WTC11 (cell line): ENCODE data around the gene ARHGAP26. TPM values are rescaled to one million over a fixed set of nuclear protein-coding genes. Genes with fewer than 3 reads are reported as not detected.

Experiments
- ATAC-seq: fragments of 200-7000 bp; cut with Tn5 transposase; 2 replicates; pipeline ENCODE4 v1.10.0; 2021; ENCODE audit warnings: mild to moderate bottlenecking, moderate library complexity
- CTCF ChIA-PET: fragments of 300-600 bp; sonication (Branson Sonifier 250); formaldehyde crosslinking; loops from one replicate; lab custom pipeline; 2021; ENCODE audit warnings: antibody characterized with exemption; lab: Charles Lee
- POLR2A ChIA-PET: fragments of 350-600 bp; sonication (Branson Sonifier 250); formaldehyde crosslinking; loops from one replicate; lab custom pipeline; 2021; ENCODE audit warnings: antibody characterized with exemption; lab: Charles Lee
- DNase-seq: peaks from one replicate; pipeline ENCODE4 v3.0.0; 2021; ENCODE audit warnings: low spot score
- H3K27ac Mint-ChIP-seq: 2 replicates; pipeline ENCODE4 v1.8.0; 2021; ENCODE audit warnings: mixed read lengths
- H3K27me3 Mint-ChIP-seq: 2 replicates; pipeline ENCODE4 v1.8.0; 2021; ENCODE audit warnings: low read depth, mild to moderate bottlenecking, moderate library complexity, mixed read lengths
- H3K36me3 Mint-ChIP-seq: 2 replicates; pipeline ENCODE4 v1.8.0; 2021; ENCODE audit warnings: mixed read lengths
- H3K4me1 Mint-ChIP-seq: 2 replicates; pipeline ENCODE4 v1.8.0; 2022; ENCODE audit warnings: mixed read lengths
- H3K4me3 Mint-ChIP-seq: 2 replicates; pipeline ENCODE4 v1.8.0; 2021; ENCODE audit warnings: mild to moderate bottlenecking, moderate library complexity, mixed read lengths
- H3K9me3 Mint-ChIP-seq: 2 replicates; pipeline ENCODE4 v1.8.0; 2021; ENCODE audit warnings: mixed read lengths
- ATF1 ChIP-seq: sonication (generic); formaldehyde crosslinking; IDR thresholded peaks from 2 replicates; pipeline ENCODE4 v1.8.1; 2023; ENCODE audit warnings: mild to moderate bottlenecking, moderate library complexity, missing genetic modification reagents
- ELF4 ChIP-seq: sonication (generic); formaldehyde crosslinking; IDR thresholded peaks from 2 replicates; pipeline ENCODE4 v1.8.1; 2022; ENCODE audit warnings: low read depth, mild to moderate bottlenecking, moderate library complexity, missing genetic modification reagents
- FOXP1 ChIP-seq: sonication (generic); formaldehyde crosslinking; IDR thresholded peaks from 2 replicates; pipeline ENCODE4 v1.8.0; 2022; ENCODE audit warnings: missing genetic modification reagents, mild to moderate bottlenecking, moderate library complexity, borderline replicate concordance
- GABPB1 ChIP-seq: sonication (generic); formaldehyde crosslinking; IDR thresholded peaks from 2 replicates; pipeline ENCODE4 v1.8.1; 2023; ENCODE audit warnings: mild to moderate bottlenecking, missing genetic modification reagents
- NFE2L1 ChIP-seq: sonication (generic); formaldehyde crosslinking; IDR thresholded peaks from 2 replicates; pipeline ENCODE4 v1.8.1; 2023; ENCODE audit warnings: missing genetic modification reagents
- NFYB ChIP-seq: sonication (generic); formaldehyde crosslinking; conservative IDR thresholded peaks from 2 replicates; pipeline ENCODE4 v1.8.0; 2022; ENCODE audit warnings: low read depth, missing genetic modification reagents
- SP1 ChIP-seq: sonication (generic); formaldehyde crosslinking; conservative IDR thresholded peaks from 2 replicates; pipeline ENCODE4 v1.8.1; 2022; ENCODE audit warnings: missing genetic modification reagents
- ZNF138 ChIP-seq: sonication (generic); formaldehyde crosslinking; conservative IDR thresholded peaks from 2 replicates; pipeline ENCODE4 v1.8.1; 2022; ENCODE audit warnings: mild to moderate bottlenecking, moderate library complexity, missing genetic modification reagents
- ZNF317 ChIP-seq: sonication (generic); formaldehyde crosslinking; IDR thresholded peaks from 2 replicates; pipeline ENCODE4 v1.8.1; 2023; ENCODE audit warnings: low read depth, mild to moderate bottlenecking, moderate library complexity, missing genetic modification reagents, borderline replicate concordance
- ZNF423 ChIP-seq: fragments of 250-450 bp; sonication (Bioruptor Pico); IDR thresholded peaks from 2 replicates; pipeline ENCODE4 v2.1.2; 2022; ENCODE audit warnings: mild to moderate bottlenecking, moderate library complexity
- ZNF671 ChIP-seq: fragments of 250-450 bp; sonication (Bioruptor Pico); IDR thresholded peaks from 2 replicates; pipeline ENCODE4 v1.8.0; 2021; ENCODE audit warnings: mild to moderate bottlenecking
- total RNA-seq: library from RNA; stranded (reverse); gene quantifications from 3 replicates; pipeline ENCODE4 v1.2.3, GENCODE V29; 2021
- TF ChIP-seq, protein P1 (sequence below): fragments of 200-600 bp; IDR thresholded peaks from 2 replicates; pipeline ENCODE4 v1.8.0; 2022; ENCODE audit warnings: antibody characterized with exemption
- TF ChIP-seq, protein P2 (sequence below): fragments of 250-450 bp; sonication (Bioruptor Pico); IDR thresholded peaks from 2 replicates; pipeline ENCODE4 v2.1.2; 2022; ENCODE audit warnings: mild to moderate bottlenecking, moderate library complexity
- TF ChIP-seq, protein P3 (sequence below): sonication (generic); formaldehyde crosslinking; conservative IDR thresholded peaks from 2 replicates; pipeline ENCODE4 v1.8.1; 2022; ENCODE audit warnings: mild to moderate bottlenecking, missing genetic modification reagents
- TF ChIP-seq, protein P4 (sequence below): sonication (generic); formaldehyde crosslinking; IDR thresholded peaks from 2 replicates; pipeline ENCODE4 v1.8.1; 2023; ENCODE audit warnings: mild to moderate bottlenecking, missing genetic modification reagents
- TF ChIP-seq, protein P5 (sequence below): sonication (generic); formaldehyde crosslinking; IDR thresholded peaks from 2 replicates; pipeline ENCODE4 v1.8.0; 2023; ENCODE audit warnings: missing genetic modification reagents
- TF ChIP-seq, protein P6 (sequence below): sonication (generic); formaldehyde crosslinking; IDR thresholded peaks from 2 replicates; pipeline ENCODE4 v1.8.0; 2022; ENCODE audit warnings: mild to moderate bottlenecking, missing genetic modification reagents
- TF ChIP-seq, protein P7 (sequence below): fragments of 250-450 bp; sonication (Bioruptor Pico); IDR thresholded peaks from 2 replicates; pipeline ENCODE4 v1.8.0; 2021; ENCODE audit warnings: mild to moderate bottlenecking

Gene ARHGAP26
- total RNA-seq, 1 experiment from 2014 or later: 22.3 TPM

DNA sequence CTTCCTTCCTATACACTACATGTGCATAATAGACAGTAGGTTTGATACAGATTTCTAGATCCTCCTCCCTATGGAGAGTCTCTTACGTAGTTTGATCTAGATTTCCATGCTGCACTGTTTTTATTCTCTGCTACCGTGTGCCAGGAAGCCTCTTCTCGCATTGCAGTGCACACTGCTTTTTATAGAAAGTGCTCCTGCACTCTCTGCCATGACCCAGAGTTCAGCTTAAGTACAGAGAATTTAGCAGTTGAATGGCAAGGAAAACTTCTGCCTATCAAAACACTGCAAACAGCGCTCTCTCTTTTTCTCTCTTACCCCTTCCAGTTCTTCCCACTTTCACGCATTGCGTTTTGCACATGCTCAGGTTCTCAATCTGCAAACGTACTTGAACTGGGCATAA, 187.4 kb downstream of the ARHGAP26 start:
- ChIA-PET POLR2A (no interaction called here), CTCF (interaction anchor here (2.2 kb wide), 1 partner anchor 209 kb away, joined by 4 read pairs; no protein-coding TSS in a partner anchor)
- H3K4me1 Mint-ChIP-seq: peaks cover 7% of the 10 kb centered on the region; the same call in 1 of the 2 replicates

DNA sequence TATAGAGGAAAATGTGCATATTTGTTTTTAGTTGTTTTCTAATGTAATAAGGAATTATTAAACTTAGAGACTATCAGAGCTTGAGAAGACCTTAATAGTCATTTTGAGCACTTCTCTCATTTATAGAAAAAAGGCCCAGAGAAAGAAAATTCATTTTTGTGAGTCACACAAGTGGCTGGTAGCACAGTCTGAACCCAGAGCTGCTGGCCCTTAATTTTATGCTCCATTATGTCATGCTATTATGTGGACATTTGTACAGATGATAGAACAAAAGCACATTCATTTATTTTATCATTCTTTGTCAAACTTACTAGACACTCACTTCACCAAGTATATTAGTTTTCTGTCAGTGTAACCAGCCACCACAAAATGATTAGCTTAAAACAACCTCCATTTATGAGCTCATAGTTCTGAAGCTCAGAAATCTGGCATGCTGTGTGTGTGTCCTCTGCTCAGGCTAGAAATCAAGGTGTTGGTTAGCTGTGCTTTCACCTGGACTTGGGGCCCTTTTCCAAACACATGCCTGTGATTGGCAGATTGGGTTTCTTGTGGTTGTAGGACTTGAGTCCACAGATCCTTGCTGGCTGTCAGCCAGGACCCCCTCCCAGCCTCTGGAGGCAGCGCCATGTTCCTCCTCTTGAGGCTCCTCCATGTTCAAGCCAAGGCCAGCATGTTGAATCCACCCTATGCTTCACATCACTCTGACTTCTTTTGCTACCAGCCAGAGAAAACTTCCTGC, 188.9 kb downstream of the ARHGAP26 start:
- DNase-seq: no peak
- CTCF ChIA-PET: interaction anchor here (0.8 to 2.2 kb wide), 3 partner anchors 211 to 246 kb away, joined by 3 to 4 read pairs (median 3); no protein-coding TSS in a partner anchor
- TF ChIP-seq NFE2L1 (CRISPR knock-in tag): no peak
- TF ChIP-seq, protein P1, sequence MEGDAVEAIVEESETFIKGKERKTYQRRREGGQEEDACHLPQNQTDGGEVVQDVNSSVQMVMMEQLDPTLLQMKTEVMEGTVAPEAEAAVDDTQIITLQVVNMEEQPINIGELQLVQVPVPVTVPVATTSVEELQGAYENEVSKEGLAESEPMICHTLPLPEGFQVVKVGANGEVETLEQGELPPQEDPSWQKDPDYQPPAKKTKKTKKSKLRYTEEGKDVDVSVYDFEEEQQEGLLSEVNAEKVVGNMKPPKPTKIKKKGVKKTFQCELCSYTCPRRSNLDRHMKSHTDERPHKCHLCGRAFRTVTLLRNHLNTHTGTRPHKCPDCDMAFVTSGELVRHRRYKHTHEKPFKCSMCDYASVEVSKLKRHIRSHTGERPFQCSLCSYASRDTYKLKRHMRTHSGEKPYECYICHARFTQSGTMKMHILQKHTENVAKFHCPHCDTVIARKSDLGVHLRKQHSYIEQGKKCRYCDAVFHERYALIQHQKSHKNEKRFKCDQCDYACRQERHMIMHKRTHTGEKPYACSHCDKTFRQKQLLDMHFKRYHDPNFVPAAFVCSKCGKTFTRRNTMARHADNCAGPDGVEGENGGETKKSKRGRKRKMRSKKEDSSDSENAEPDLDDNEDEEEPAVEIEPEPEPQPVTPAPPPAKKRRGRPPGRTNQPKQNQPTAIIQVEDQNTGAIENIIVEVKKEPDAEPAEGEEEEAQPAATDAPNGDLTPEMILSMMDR: no peak
- no peak for TF ChIP-seq ZNF423 (CRISPR knock-in tag)
- TF ChIP-seq, protein P2, sequence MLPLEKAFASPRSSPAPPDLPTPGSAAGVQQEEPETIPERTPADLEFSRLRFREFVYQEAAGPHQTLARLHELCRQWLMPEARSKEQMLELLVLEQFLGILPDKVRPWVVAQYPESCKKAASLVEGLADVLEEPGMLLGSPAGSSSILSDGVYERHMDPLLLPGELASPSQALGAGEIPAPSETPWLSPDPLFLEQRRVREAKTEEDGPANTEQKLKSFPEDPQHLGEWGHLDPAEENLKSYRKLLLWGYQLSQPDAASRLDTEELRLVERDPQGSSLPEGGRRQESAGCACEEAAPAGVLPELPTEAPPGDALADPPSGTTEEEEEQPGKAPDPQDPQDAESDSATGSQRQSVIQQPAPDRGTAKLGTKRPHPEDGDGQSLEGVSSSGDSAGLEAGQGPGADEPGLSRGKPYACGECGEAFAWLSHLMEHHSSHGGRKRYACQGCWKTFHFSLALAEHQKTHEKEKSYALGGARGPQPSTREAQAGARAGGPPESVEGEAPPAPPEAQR: no peak
- TF ChIP-seq ATF1 (CRISPR knock-in tag): no peak
- TF ChIP-seq, protein P3, sequence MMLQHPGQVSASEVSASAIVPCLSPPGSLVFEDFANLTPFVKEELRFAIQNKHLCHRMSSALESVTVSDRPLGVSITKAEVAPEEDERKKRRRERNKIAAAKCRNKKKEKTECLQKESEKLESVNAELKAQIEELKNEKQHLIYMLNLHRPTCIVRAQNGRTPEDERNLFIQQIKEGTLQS (CRISPR knock-in tag): no peak

More for the DNA sequence above, 187.4 kb downstream of the ARHGAP26 start:
- H3K27me3 Mint-ChIP-seq: no peaks in the 10 kb centered on the region
- DNase-seq (no peak), ATAC-seq (no peak)
- peaks cover 7% of the 10 kb centered on the region for H3K36me3 Mint-ChIP-seq
- no peak overlapping the region for H3K27ac Mint-ChIP-seq
- peaks cover 8% of the 10 kb centered on the region for H3K9me3 Mint-ChIP-seq
- H3K4me3 Mint-ChIP-seq: no peak overlapping the region
- no peak for TF ChIP-seq ELF4 (CRISPR knock-in tag)
- TF ChIP-seq, protein P4, sequence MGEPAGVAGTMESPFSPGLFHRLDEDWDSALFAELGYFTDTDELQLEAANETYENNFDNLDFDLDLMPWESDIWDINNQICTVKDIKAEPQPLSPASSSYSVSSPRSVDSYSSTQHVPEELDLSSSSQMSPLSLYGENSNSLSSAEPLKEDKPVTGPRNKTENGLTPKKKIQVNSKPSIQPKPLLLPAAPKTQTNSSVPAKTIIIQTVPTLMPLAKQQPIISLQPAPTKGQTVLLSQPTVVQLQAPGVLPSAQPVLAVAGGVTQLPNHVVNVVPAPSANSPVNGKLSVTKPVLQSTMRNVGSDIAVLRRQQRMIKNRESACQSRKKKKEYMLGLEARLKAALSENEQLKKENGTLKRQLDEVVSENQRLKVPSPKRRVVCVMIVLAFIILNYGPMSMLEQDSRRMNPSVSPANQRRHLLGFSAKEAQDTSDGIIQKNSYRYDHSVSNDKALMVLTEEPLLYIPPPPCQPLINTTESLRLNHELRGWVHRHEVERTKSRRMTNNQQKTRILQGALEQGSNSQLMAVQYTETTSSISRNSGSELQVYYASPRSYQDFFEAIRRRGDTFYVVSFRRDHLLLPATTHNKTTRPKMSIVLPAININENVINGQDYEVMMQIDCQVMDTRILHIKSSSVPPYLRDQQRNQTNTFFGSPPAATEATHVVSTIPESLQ: no peak
- TF ChIP-seq, protein P5, sequence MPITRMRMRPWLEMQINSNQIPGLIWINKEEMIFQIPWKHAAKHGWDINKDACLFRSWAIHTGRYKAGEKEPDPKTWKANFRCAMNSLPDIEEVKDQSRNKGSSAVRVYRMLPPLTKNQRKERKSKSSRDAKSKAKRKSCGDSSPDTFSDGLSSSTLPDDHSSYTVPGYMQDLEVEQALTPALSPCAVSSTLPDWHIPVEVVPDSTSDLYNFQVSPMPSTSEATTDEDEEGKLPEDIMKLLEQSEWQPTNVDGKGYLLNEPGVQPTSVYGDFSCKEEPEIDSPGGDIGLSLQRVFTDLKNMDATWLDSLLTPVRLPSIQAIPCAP (CRISPR knock-in tag): no peak
- no peak for TF ChIP-seq ZNF671 (CRISPR knock-in tag)
- TF ChIP-seq, protein P1: no peak
- TF ChIP-seq FOXP1 (CRISPR knock-in tag): no peak
- TF ChIP-seq, protein P6, sequence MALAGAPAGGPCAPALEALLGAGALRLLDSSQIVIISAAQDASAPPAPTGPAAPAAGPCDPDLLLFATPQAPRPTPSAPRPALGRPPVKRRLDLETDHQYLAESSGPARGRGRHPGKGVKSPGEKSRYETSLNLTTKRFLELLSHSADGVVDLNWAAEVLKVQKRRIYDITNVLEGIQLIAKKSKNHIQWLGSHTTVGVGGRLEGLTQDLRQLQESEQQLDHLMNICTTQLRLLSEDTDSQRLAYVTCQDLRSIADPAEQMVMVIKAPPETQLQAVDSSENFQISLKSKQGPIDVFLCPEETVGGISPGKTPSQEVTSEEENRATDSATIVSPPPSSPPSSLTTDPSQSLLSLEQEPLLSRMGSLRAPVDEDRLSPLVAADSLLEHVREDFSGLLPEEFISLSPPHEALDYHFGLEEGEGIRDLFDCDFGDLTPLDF: no peak
- TF ChIP-seq, protein P7, sequence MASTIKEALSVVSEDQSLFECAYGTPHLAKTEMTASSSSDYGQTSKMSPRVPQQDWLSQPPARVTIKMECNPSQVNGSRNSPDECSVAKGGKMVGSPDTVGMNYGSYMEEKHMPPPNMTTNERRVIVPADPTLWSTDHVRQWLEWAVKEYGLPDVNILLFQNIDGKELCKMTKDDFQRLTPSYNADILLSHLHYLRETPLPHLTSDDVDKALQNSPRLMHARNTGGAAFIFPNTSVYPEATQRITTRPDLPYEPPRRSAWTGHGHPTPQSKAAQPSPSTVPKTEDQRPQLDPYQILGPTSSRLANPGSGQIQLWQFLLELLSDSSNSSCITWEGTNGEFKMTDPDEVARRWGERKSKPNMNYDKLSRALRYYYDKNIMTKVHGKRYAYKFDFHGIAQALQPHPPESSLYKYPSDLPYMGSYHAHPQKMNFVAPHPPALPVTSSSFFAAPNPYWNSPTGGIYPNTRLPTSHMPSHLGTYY (CRISPR knock-in tag): no peak
- no peak for TF ChIP-seq GABPB1 (CRISPR knock-in tag)
- no peak for TF ChIP-seq SP1 (CRISPR knock-in tag)
- no peak for TF ChIP-seq ZNF317
- no peak for TF ChIP-seq NFYB (CRISPR knock-in tag)
- no peak for TF ChIP-seq ZNF138
- TF ChIP-seq, protein P3 (CRISPR knock-in tag): no peak
- TF ChIP-seq, all 79 proteins: peak for 0

More for the DNA sequence above, 188.9 kb downstream of the ARHGAP26 start:
- peaks cover 8% of the 10 kb centered on the region for H3K9me3 Mint-ChIP-seq
- peaks cover 7% of the 10 kb centered on the region for H3K36me3 Mint-ChIP-seq
- H3K27ac Mint-ChIP-seq: no peak overlapping the region
- no peak for ATAC-seq
- peaks cover 7% of the 10 kb centered on the region; the same call in 1 of the 2 replicates for H3K4me1 Mint-ChIP-seq
- no peak overlapping the region for H3K4me3 Mint-ChIP-seq
- POLR2A ChIA-PET: no interaction called here
- H3K27me3 Mint-ChIP-seq: no peaks in the 10 kb centered on the region
